ENCODE data around the gene MFSD1. TPM values are rescaled to one million over a fixed set of nuclear protein-coding genes. Genes with fewer than 3 reads are reported as not detected.

Gene MFSD1
- total and polyA plus RNA-seq, 2 of the 4 experiments (the other 2 are of a cell fraction) = 50.4 to 64.2 TPM

DNA sequence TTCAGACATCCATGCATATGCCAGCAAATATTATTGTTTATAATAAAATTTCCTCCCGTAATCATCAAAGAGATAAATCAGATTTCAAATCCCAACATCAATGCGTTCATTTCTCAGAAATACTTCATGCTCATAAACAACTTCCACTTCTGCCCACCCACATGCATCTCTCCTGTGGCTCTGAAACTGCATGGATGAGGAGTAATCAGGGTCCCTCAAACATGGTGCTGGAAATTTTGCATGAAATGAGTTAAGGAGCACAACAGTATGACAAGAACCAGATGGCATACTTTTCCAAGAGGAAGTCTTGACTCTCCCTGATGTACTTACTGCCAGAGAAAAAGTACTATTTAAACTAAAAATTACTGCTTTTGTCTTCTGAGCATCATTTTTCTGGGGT is 26.9 kb upstream of the MFSD1 start:
- WGBS, 2 experiments (ENCODE audit: extremely low coverage in 2 of 2, insufficient read length in 1 of 2) = no CpG with 5 or more reads among the region's 2 CpGs

More for the DNA sequence above, 26.9 kb upstream of the MFSD1 start:
- Histone ChIP-seq H4K91ac (ENCODE audit: insufficient read depth, low read depth, low read length) (no peak overlapping the region), H3K9ac (ENCODE audit: low read depth, low read length) (no peak overlapping the region), H3K27ac (ENCODE audit: insufficient read depth, low read length) (no peak overlapping the region), H3K27me3 (ENCODE audit: control insufficient read depth, insufficient read depth, low read length) (no peaks in the 10 kb centered on the region), H3K18ac (ENCODE audit: low read depth, low read length) (peak overlapping the region; percentile 84), H3K4ac (ENCODE audit: low read depth, low read length) (no peak overlapping the region), H3K9me1 (ENCODE audit: insufficient read depth, low read length) (peaks cover 6% of the 10 kb centered on the region; the same call in 1 of the 2 replicates), H4K5ac (ENCODE audit: low read depth, low read length) (peak overlapping the region; percentile 89), H4K20me1 (ENCODE audit: insufficient read depth, low read length) (no peaks in the 10 kb centered on the region), H3K36me3 (ENCODE audit: control insufficient read depth, insufficient read depth, low read length) (no peaks in the 10 kb centered on the region), H3K4me1 (ENCODE audit: control insufficient read depth, insufficient read depth, low read length) (peaks cover 23% of the 10 kb centered on the region), H3K79me1 (ENCODE audit: low read depth in 1 of 2, low read length in 2 of 2) (no peaks in the 10 kb centered on the region), H2BK15ac (ENCODE audit: low read depth, low read length) (no peak overlapping the region), H3K4me3 (ENCODE audit: insufficient read depth, low read depth, low read length) (no peak overlapping the region), H3K9me3 (ENCODE audit: control insufficient read depth, insufficient read depth, low read length) (no peaks in the 10 kb centered on the region), H2AK5ac (ENCODE audit: low read depth, low read length) (no peak overlapping the region), H3K56ac (ENCODE audit: extremely low read depth, insufficient read depth, low read length) (no peak overlapping the region), H2AFZ (replicated peaks; ENCODE audit: low read length, poor library complexity) (no peak overlapping the region), H4K8ac (ENCODE audit: low read depth in 2 of 2, low read length in 2 of 2) (no peak overlapping the region; a peak in 1 of 4 replicates), H3K23ac (ENCODE audit: low read depth, low read length) (no peak overlapping the region), H2BK120ac (ENCODE audit: low read depth, low read length) (no peak overlapping the region), H3K14ac (replicated peaks; ENCODE audit: low read depth, low read length) (no peak overlapping the region), H2BK5ac (ENCODE audit: low read depth, low read length, poor library complexity, severe bottlenecking) (no peak overlapping the region), H3K4me2 (ENCODE audit: low read depth, low read length) (no peak overlapping the region), H2BK20ac (ENCODE audit: low read depth, low read length) (no peak overlapping the region), H2AK9ac (replicated peaks; ENCODE audit: low read depth, low read length, poor library complexity) (no peak overlapping the region)
- intact Hi-C loops (cut with micrococcal nuclease) = no loop called here
- ChIA-PET POLR2A (ENCODE audit: unreplicated experiment) (no interaction called here), CTCF (no interaction called here)
- TF ChIP-seq CHD1 (IDR thresholded peaks at IDR 0.05; ENCODE audit: low read depth, low read length) (no peak), MXI1 (IDR thresholded peaks at IDR 0.05; ENCODE audit: borderline replicate concordance, low read depth, low read length) (no peak), RAD21 (IDR thresholded peaks at IDR 0.05; ENCODE audit: low read length) (no peak), CTCF (conservative IDR thresholded peaks at IDR 0.05; ENCODE audit: low read depth, low read length) (no peak), RFX5 (IDR thresholded peaks at IDR 0.05; ENCODE audit: low read depth, low read length) (no peak), POLR2A (IDR thresholded peaks at IDR 0.05; ENCODE audit: low read depth, low read length) (no peak)
- ATAC-seq (ENCODE audit: low read depth) (no peak), DNase-seq (no peak)
- dilution Hi-C loops (cut with HindIII; ENCODE audit: low sequenced_read_pairs, unreplicated experiment) = no loop called here
- no TSS peak for BruUV-seq (replicated peaks)
- in situ Hi-C loops (cut with MboI; ENCODE audit: low sequenced_read_pairs) = loop anchor here (25.0 kb wide), 1 partner anchor 663 kb away; the partner anchor contains the start of genes RSRC1 and SHOX2

Measured in IMR-90 (cell line).